ENCODE results near the gene PPP2CA. TPM values are rescaled to one million over a fixed set of nuclear protein-coding genes. Genes with fewer than 3 reads are reported as not detected.
"Not testable (repeated sequence)": the region's sequence is repeated elsewhere in the genome, so short reads cannot be mapped to it uniquely, and the experiment has no call there.

PPP2CA gene
- total RNA-seq, 1 experiment from 2014 or later: 435 TPM

GRCh38 chr5:134176511-134177368, 49.1 kb downstream of the PPP2CA start, which contains the start of gene SKP1:
TSS of gene SKP1 (minus strand) at chr5:134176950. CDS start at chr5:134174022, 2,928 bp downstream.
- Histone ChIP-seq H3K4me3 (peak within 1 kb of the TSS; percentile 88), H3K36me3 (peaks cover 28% of the 10 kb centered on the region), H3K27me3 (no peaks in the 10 kb centered on the region), H3K9me3 (no peaks in the 10 kb centered on the region)
- DNase-seq: peak; percentile 87

DNA sequence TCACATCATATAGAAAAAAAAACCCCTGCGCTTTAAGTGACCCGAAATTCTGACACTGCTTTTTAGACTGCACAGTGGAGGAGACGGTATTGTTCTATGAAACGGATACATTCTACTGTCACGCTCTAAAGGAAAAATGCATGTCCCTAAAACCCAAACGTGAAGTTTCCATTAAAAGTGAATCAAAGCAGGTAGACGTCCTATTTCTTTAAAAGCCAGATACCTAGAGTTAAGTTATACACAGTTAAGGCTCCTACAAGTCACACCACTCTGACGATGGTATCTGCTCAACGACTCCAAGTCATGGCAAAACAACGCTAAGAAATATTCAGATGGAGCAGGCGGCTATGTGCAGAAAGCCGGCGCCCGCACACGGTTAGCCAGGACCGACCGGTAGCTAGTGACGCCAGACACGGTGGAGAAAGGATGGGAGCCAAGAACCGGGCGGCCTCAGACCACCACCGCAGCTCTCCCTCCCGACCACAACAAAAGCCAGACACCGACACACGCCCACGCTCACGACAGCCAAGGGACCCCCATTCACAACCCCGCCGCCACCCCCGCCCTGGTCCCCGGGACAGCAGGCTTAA, 49.9 kb downstream of the PPP2CA start:
- H3K9me3 ChIP-seq: no peaks in the 10 kb centered on the region
- peak; percentile 43 for DNase-seq
- H3K27me3 ChIP-seq: no peaks in the 10 kb centered on the region
- peaks cover 35% of the 10 kb centered on the region for H3K36me3 ChIP-seq
- H3K4me3 ChIP-seq: peak overlapping the region; percentile 88

- Histone ChIP-seq H3K9me3 (no peaks in the 10 kb centered on the region), H3K27me3 (no peaks in the 10 kb centered on the region), H3K4me3 (peak overlapping the region; percentile 88), H3K36me3 (peaks cover 44% of the 10 kb centered on the region)
- no peak for DNase-seq
Measured at GRCh38 chr5:134174841-134175839, 50.7 kb downstream of the PPP2CA start.

DNA sequence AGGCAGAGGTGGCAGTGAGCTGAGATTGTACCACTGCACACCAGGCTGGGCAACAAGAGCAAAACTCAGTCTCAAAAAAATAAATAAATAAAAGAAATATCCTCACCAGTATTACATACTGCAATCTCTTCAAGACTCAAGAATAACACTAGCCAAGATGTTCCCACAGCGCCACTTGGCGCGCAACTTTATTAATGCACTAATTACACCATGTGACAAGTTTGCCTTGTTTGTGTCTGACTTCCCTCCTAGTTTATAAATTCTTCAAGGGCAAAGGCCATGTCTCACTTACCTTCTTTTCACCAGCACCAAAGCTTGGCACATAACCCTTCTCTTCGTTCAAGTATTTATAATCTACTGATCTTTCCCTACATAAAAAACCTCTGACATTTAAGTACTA, 53.9 kb downstream of the PPP2CA start:
- Histone ChIP-seq H3K9me3 (no peaks in the 10 kb centered on the region), H3K4me3 (no peak overlapping the region), H3K36me3 (peaks cover 72% of the 10 kb centered on the region), H3K27me3 (no peaks in the 10 kb centered on the region)
- no peak for DNase-seq

- DNase-seq: no peak
- H3K4me3 ChIP-seq: no peak overlapping the region
- H3K36me3 ChIP-seq: peaks cover 97% of the 10 kb centered on the region
- no peaks in the 10 kb centered on the region for H3K27me3 ChIP-seq
- peaks cover 18% of the 10 kb centered on the region for H3K9me3 ChIP-seq
Measured at GRCh38 chr5:134162592-134162991, 63.3 kb downstream of the PPP2CA start.

DNA sequence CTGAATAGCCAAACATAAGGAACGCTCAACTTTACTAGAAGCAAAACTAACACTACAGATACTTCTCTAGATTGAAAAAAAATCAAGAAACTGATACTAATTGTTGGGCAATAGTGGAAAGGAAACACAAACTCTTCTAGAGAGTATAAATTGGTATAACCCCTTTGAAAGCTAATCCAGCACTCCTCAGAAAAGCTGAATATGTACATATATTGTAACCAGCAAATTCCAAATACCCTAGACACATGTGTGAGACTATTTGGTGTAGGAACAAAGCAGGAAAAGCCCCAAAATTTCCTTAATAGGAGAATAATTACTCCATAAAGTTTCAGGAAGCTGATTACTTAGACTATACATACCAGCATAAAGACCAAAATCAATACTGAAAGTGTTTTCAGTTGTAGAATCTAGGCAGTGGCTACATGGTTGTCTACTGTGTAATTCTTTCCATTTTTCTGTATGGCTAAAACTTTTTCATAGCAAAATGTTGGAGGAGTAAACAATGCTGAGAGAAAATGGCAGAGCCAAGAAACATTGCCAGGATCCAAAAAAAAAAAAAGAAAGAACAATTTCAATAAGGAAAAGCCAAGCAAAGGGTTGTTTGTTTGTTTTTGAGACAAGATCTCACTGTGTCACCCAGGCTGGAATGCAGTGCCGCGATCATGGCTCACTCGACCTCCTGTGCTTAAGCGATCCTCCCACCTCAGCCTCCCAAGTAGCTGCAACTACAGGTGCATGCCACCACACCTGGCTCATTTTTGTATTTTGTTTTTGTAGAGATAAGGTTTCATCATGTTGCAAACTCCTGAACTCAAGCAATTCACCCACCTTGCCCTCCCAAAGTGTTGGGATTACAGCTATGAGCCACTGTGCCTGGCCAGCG, 64.1 kb downstream of the PPP2CA start:
- Histone ChIP-seq H3K9me3 (peaks cover 18% of the 10 kb centered on the region), H3K36me3 (peaks cover 95% of the 10 kb centered on the region), H3K4me3 (no peak overlapping the region), H3K27me3 (no peaks in the 10 kb centered on the region)
- DNase-seq: no peak

DNA sequence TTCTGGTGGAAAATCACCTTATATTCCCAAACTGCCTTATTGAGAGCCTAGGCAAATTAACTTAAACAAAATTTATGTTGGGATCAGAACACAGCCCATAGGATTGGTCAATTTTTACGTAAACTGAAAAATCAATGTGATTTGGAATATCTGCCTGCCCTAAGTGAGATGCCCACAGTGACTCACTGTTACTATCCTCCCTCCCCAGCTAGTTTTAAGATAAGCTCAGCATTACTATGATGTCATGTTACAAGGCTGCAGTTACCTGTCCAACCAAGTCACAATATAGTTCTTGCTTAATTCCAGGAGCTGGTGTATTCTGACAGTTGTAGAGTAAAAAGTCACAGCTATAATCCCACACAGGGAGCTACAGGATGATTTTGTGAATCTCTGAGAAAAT, 72.2 kb downstream of the PPP2CA start:
- DNase-seq: no peak
- no peaks in the 10 kb centered on the region for H3K9me3 ChIP-seq
- H3K27me3 ChIP-seq: no peaks in the 10 kb centered on the region
- H3K36me3 ChIP-seq: peaks cover 95% of the 10 kb centered on the region
- no peak overlapping the region for H3K4me3 ChIP-seq

DNA sequence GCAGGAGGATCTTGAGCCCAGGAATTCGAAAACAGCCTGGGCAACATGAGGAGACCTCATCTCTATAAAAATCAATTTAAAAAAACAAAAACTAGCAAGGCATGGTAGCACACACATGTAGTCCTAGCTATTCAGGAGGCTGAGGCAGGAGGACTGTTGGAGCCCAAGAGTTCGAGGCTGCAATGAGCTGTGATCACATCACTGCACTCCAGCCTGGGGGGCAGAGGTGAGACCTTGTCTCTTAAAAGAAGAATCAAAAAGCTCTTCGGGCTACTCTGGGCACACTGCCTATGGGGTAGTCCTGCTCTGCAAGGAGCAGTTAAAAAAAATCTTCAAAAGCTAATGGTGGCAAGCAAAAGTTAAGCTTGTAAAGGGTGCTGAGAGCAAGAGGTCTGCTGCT, 72.6 kb downstream of the PPP2CA start:
- Histone ChIP-seq H3K27me3 (no peaks in the 10 kb centered on the region), H3K36me3 (peaks cover 92% of the 10 kb centered on the region), H3K9me3 (no peaks in the 10 kb centered on the region), H3K4me3 (no peak overlapping the region)
- no peak for DNase-seq

GRCh38 chr5:134152173-134152832, 73.6 kb downstream of the PPP2CA start:
- H3K9me3 ChIP-seq, H3K27me3 ChIP-seq, DNase-seq, H3K4me3 ChIP-seq: not testable (repeated sequence)
- H3K36me3 ChIP-seq: peaks cover 90% of the 10 kb centered on the region

DNA sequence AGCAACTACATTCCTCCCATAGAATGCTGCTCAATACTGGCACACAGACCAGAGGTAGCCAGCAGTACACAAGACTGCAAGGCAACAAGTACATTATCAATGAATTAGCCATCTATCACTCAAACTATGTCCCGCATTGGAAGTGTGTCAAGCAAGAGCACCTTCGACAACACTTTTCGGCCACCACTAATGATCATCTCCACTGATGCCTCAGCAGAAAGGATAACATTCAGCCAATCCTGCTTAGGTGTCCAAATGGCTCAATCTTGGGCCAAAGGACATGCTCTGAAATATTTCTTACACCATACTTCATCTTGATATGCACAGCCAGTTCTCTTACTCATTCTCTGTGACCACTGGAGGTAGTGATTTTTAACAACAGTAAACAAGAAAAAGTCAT, 74.2 kb downstream of the PPP2CA start:
- DNase-seq: no peak
- no peaks in the 10 kb centered on the region for H3K27me3 ChIP-seq
- peaks cover 92% of the 10 kb centered on the region for H3K36me3 ChIP-seq
- H3K4me3 ChIP-seq: no peak overlapping the region
- no peaks in the 10 kb centered on the region for H3K9me3 ChIP-seq

GRCh38 chr5:134149571-134150303, 76.1 kb downstream of the PPP2CA start:
- H3K4me3 ChIP-seq: no peak overlapping the region
- no peak for DNase-seq
- H3K27me3 ChIP-seq: no peaks in the 10 kb centered on the region
- no peaks in the 10 kb centered on the region for H3K9me3 ChIP-seq
- peaks cover 92% of the 10 kb centered on the region for H3K36me3 ChIP-seq

GRCh38 chr5:134148986-134149539, 76.8 kb downstream of the PPP2CA start:
- no peak for DNase-seq
- no peak overlapping the region for H3K4me3 ChIP-seq
- H3K27me3 ChIP-seq: no peaks in the 10 kb centered on the region
- no peaks in the 10 kb centered on the region for H3K9me3 ChIP-seq
- peaks cover 94% of the 10 kb centered on the region for H3K36me3 ChIP-seq

GRCh38 chr5:134148316-134148715, 77.6 kb downstream of the PPP2CA start:
- no peak for DNase-seq

DNA sequence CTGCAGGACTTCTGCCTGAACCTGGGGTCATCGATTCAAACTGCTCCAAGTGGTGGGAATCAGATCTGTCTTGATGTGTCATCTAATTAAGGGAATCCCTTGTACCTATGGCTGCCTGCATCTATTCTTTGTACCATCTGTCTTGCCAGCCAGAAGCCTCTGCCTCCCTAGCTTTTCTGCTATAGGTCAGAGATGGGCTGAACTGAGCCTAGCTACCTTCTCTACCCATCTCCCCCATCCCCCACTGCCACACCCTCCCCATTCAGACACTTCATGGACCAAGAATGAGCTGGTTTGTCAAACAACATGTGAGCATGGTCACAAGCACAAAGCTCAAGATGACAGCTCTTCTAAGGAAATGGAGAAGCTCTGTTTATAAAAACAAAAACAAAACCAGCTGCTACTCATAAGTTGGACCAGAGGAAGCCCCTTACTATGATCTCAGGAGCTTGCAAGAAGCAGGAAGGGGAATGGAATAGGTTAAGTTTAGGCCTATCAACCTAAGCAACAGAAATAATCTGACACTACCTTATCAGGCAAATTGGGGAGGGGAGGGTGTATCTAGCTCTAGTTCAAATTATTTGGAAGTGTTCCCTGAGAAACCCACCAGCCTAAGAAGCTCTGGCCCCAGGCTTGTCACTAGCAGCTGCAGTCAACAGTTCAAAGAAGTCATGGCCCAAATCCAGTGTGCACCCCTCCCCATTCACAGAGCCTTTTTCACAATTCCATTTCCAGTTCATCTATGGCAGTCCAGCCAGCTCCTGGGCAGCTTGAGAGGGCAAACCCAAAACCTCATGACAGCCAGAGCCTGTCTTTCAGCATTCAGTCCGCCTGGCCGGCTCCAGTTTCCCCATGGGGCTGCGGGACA, 79.0 kb downstream of the PPP2CA start:
- Histone ChIP-seq H3K9me3 (no peaks in the 10 kb centered on the region), H3K36me3 (peaks cover 88% of the 10 kb centered on the region), H3K4me3 (no peak overlapping the region), H3K27me3 (no peaks in the 10 kb centered on the region)
- DNase-seq: no peak

More at GRCh38 chr5:134148316-134148715, 77.6 kb downstream of the PPP2CA start:
- Histone ChIP-seq H3K36me3 (peaks cover 94% of the 10 kb centered on the region), H3K4me3 (no peak overlapping the region), H3K27me3 (no peaks in the 10 kb centered on the region), H3K9me3 (no peaks in the 10 kb centered on the region)
